HK-2 (cell line): ENCODE measurements around the gene HOXC4.

Source experiments
- DNase-seq: peaks from one replicate; pipeline ENCODE4 v3.0.0-alpha.2; 2018; ENCODE audit not compliant: unreplicated experiment

Gene HOXC4

DNA sequence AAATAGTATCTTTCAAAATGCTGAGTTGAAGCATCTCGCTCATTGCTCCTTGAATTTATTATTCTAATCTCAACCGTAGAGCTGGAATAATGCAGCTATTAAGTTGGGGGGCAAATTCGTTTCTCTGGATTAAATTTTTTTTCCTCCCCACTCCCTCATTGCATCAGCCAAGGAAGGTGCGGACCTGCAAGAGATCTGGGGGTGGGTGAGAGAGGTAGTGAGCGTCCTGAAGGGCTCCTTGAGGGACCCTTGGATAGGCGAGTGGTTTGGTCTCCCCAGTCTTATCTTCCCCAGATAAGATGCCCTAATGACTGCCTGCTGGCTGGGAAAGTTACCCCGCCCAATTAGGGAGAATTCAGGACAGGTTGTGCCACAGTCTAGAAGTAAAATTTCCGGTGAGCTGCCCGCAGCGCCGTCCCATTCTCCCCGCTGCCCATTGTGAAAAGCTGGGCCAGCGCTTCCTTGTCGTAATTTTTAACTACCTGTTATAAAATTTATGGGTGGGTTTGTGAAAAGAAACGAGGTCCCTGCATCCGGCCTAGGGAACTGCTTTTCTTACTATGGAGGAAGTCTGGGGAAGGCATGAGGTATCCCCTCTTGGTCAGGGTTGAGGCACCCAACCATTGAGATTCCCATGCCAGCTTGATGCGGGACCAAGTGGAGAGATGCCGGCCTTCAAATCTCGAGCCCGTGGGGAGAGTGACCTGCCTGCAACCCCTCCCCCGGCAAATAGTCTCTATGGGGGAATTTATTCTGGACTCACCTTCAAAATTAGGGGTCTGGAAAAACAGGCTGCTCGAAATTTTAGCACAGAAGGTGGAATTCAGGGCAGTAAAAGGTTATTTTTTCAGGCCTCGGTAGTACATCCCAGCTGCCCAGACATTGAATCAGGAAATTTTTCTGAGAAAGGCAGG is 38.4 kb upstream of the HOXC4 start:
- no peak for DNase-seq

GRCh38 chr12:54016051-54016450 is 37.6 kb upstream of the HOXC4 start:
- no peak for DNase-seq

GRCh38 chr12:54016478-54016964 is 37.1 kb upstream of the HOXC4 start:
- peak; percentile 37 for DNase-seq

- peak; percentile 42 for DNase-seq
Observed at GRCh38 chr12:54017027-54017788, 36.4 kb upstream of the HOXC4 start.

GRCh38 chr12:54017878-54018467 is 35.7 kb upstream of the HOXC4 start:
- DNase-seq, result peak; percentile 95

- DNase-seq, result peak; percentile 70
Observed at GRCh38 chr12:54018468-54018984, 35.1 kb upstream of the HOXC4 start.

DNA sequence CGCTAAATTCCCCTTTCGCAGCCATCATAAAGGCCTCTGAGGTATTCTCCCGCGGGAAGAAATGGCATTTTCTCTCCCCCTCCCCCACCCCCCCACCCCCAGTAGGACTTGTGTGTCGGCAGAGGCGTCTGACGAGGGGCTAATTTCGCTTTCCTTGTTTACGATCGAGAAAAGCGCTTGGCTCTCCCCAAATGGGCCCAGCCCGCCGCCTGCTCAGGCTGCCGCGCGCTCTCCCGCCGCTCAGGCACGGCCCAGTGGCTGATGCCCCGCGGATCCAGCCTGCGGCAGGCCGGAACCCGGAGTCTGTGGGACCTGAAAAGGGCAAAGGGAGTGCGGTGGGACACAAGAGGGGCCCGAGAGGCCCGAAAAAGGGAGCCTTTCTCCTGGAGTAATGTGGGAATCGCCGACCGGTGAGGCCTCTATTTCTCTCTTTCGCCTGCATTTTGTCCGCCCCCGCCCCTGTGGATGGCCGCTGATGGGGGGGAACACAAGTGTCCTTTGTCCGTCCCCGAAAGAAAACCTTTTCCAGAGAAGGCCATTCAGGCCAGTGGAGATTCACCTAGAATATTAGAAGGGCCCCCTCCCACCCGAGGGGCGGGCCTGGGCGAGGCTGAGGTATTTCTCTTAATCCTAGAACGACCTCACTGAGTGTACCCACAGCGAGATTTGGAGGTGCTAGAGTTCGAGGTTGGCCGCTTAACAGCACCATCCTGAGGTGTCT is 34.4 kb upstream of the HOXC4 start:
- DNase-seq, result peak; percentile 54

GRCh38 chr12:54019924-54020590 is 33.6 kb upstream of the HOXC4 start:
- no peak for DNase-seq

GRCh38 chr12:54020591-54021405 is 32.8 kb upstream of the HOXC4 start:
- DNase-seq, result no peak

DNA sequence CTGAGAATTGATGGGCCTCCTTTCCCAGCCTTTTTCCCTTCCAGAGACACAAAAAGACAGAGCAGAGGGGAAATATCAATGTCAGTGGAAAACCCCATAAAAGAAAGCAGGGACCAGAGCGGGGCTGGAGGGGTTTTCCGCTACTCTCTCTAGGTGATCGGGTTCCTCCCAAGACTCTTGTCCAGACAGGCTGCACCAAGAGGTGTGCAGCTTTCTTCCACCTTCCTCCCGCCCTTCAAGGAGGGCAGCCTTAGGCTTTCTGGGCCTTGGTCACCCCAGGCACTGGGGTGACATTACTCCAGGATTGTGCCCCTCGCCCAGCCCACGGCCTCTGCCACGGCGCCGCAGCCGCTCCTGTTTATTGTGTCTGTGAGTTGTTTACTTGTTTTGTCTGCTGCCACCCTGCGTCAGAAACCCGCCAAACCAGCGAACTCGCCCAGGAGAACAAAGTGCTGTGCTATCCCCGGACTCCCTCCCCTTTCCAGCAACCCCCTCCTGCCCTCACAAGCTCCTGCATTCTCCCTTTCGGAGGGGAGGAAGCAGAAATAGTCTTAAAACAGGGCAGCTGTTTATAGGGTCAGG is 32.1 kb upstream of the HOXC4 start:
- DNase-seq, result no peak

GRCh38 chr12:54022960-54023884 is 30.4 kb upstream of the HOXC4 start:
- DNase-seq, result no peak

DNA sequence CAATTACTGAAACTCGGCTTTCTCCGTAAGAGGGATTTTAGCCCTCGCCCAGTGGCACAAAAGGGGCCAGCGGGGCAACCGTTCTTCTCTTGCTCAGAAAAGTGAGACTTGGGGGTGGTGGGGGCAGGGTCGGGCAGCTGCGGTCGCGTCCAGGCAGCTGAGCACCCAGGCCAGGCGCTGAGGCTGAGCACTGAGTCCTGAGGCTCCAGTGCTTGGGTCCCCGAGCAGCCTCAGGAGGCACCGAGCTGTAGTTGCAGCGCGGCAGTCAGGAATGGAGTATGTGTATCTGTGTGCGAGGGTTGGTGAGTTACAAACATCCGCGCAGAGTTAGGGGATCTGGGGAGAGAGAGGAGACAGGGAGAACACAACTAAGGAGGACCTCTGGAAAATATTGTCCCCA is 29.5 kb upstream of the HOXC4 start:
- DNase-seq, result no peak

GRCh38 chr12:54024581-54025305 is 28.9 kb upstream of the HOXC4 start:
- no peak for DNase-seq

DNA sequence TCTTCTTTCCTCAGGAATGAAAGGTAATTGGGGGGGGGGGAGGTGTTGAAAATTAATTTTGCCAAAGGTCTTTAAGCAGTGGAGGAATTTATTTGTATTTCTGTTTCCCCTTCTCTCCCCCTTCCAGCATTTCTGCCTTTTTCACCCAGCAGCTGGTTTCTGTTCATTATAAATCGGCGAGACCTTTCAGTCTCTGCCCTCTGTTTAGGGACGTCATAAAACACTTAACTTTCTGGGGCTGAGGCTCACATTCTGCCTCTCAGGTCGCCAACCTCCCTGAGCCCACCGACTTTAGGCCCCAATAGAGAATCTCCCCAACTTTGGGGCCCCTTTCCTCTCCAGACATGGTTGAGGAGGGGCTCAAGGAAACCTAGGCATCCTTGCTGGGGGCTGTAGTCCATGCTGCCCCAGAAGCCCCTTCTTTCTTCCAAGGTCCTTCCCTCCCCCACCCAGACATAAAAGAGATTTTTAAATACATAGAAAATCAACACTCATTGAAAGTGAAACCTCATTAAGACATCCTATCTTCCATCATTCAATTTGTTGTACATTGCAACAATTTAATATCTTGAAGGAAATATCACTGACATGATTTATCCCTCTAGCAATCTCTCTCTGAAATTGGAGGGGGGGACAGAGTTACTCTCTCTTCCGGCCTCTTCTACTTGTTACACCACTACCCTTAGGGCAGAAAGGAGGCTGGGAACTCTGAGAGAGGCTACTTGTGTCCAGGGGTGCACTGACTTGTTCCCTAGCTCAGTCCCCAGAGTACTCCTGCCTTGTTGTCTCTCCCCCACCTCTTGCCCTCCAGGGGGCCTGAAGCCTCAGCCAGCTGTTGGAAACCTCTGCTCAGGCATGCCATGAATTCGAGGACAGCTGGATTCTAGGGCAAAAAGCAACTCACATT is 27.9 kb upstream of the HOXC4 start:
- DNase-seq, result no peak

- no peak for DNase-seq
Observed at GRCh38 chr12:54026640-54027441, 26.8 kb upstream of the HOXC4 start.

DNA sequence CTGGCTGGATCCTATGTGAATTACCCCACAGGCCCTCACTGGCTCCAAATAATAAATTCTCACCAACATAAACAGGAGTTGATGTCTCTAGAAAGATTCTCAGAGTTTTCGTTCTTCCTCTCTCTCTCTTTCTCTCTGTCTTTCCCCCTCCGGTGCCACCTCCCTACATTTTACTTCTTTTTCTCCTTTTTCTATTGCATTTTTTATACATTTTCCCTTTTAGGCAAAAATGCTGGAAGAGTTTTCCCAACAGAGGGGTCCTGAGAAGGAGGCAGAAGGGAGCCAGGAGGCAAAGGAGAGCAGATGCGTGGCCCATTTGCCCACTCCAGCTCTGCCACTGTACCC is 26.2 kb upstream of the HOXC4 start:
- no peak for DNase-seq
